ENCODE results near the gene MINPP1. TPM values are rescaled to one million over a fixed set of nuclear protein-coding genes. Genes with fewer than 3 reads are reported as not detected.
"Not testable (repeated sequence)": the region's sequence is repeated elsewhere in the genome, so short reads cannot be mapped to it uniquely, and the experiment has no call there.

Gene MINPP1
- total RNA-seq: 10 to 100 TPM in 2 of 4 donors, 1 to 10 TPM in 2; 9.7 to 20.1 (median 10.1) TPM

- 0% methylated on average over 2 of the region's 74 CpGs; no CpG with 5 or more reads in 1 of the 2 donors for WGBS, 2 donors (ENCODE audit: low coverage in 1 of 2)
- Histone ChIP-seq H3K36me3 (peaks cover 0 to 13% of the 10 kb centered on the region in 2 donors), H3K4me1 (peaks cover 3 to 35% (median 7%) of the 10 kb centered on the region in 3 donors), H3K9me3 (no peaks in the 10 kb centered on the region), H3K27me3 (no peaks in the 10 kb centered on the region), H3K27ac (peak within 1 kb of the TSS; percentile 37 to 90 (median 88)), H3K4me3 (peak within 1 kb of the TSS; percentile 63 to 89)
- TF ChIP-seq POLR2A (IDR thresholded peaks at IDR 0.05) (peak; percentile 50 to 56), CTCF (IDR thresholded peaks at IDR 0.05) (no peak), POLR2AphosphoS5 (IDR thresholded peaks at IDR 0.05) (peak; percentile 75), EP300 (IDR thresholded peaks at IDR 0.05) (no peak)
- peak; percentile 96 for ATAC-seq
Observed at GRCh38 chr10:87504640-87505365, at the start of gene MINPP1. TSS of gene MINPP1 (plus strand) at chr10:87504893. CDS start at chr10:87504916, 23 bp downstream.

- H3K27me3 ChIP-seq, H3K36me3 ChIP-seq, H3K4me1 ChIP-seq, ATAC-seq, H3K27ac ChIP-seq, H3K4me3 ChIP-seq, H3K9me3 ChIP-seq: not testable (repeated sequence)
- WGBS, 2 donors (ENCODE audit: low coverage in 1 of 2): no CpG with 5 or more reads among the region's 1 CpG
Observed at GRCh38 chr10:87456586-87457220, 48.0 kb upstream of the MINPP1 start.

GRCh38 chr10:87461751-87462150 lies 42.9 kb upstream of the MINPP1 start:
- not testable (repeated sequence) for ATAC-seq, H3K4me1 ChIP-seq, H3K36me3 ChIP-seq, H3K4me3 ChIP-seq, H3K27me3 ChIP-seq, H3K27ac ChIP-seq, H3K9me3 ChIP-seq
- no CpG with 5 or more reads among the region's 2 CpGs for whole genome bisulfite sequencing, 2 donors (ENCODE audit: low coverage in 1 of 2)

- not testable (repeated sequence) for H3K27me3 ChIP-seq, H3K4me1 ChIP-seq, ATAC-seq, H3K27ac ChIP-seq, H3K9me3 ChIP-seq, H3K4me3 ChIP-seq, H3K36me3 ChIP-seq
- no CpG with 5 or more reads among the region's 3 CpGs for WGBS, 2 donors (ENCODE audit: low coverage in 1 of 2)
Observed at GRCh38 chr10:87466849-87467248, 37.8 kb upstream of the MINPP1 start.

- 44 to 83% methylated on average over 1 of the region's 1 CpG for WGBS, 2 donors (ENCODE audit: low coverage in 1 of 2)
- ATAC-seq, H3K36me3 ChIP-seq, H3K27ac ChIP-seq, H3K4me3 ChIP-seq, H3K9me3 ChIP-seq, H3K27me3 ChIP-seq, H3K4me1 ChIP-seq: not testable (repeated sequence)
Observed at GRCh38 chr10:87488733-87489132, 16.0 kb upstream of the MINPP1 start.

- not testable (repeated sequence) for ATAC-seq
Observed at GRCh38 chr10:87490285-87490684, 14.4 kb upstream of the MINPP1 start.

GRCh38 chr10:87492450-87492849 lies 12.2 kb upstream of the MINPP1 start:
- ATAC-seq, H3K36me3 ChIP-seq, H3K9me3 ChIP-seq, H3K27ac ChIP-seq, H3K4me3 ChIP-seq, H3K4me1 ChIP-seq, H3K27me3 ChIP-seq: not testable (repeated sequence)
- 80 to 100% methylated on average over 1 to 2 of the region's 2 CpGs for WGBS, 2 donors (ENCODE audit: low coverage in 1 of 2)

More at GRCh38 chr10:87490285-87490684, 14.4 kb upstream of the MINPP1 start:
- H3K27ac ChIP-seq, H3K4me3 ChIP-seq, H3K4me1 ChIP-seq, H3K27me3 ChIP-seq, H3K36me3 ChIP-seq, H3K9me3 ChIP-seq: not testable (repeated sequence)
- WGBS, 2 donors (ENCODE audit: low coverage in 1 of 2): no CpG with 5 or more reads among the region's 3 CpGs

- WGBS, 2 donors (ENCODE audit: low coverage in 1 of 2): 65 to 100% methylated on average over 1 to 5 of the region's 5 CpGs
- H3K36me3 ChIP-seq, H3K27ac ChIP-seq, H3K4me1 ChIP-seq, H3K27me3 ChIP-seq, ATAC-seq, H3K4me3 ChIP-seq, H3K9me3 ChIP-seq: not testable (repeated sequence)
Observed at GRCh38 chr10:87495446-87495845, 9.2 kb upstream of the MINPP1 start.

- H3K36me3 ChIP-seq, H3K4me3 ChIP-seq, H3K27me3 ChIP-seq, H3K4me1 ChIP-seq, H3K27ac ChIP-seq, ATAC-seq, H3K9me3 ChIP-seq: not testable (repeated sequence)
- 87 to 100% methylated on average over 2 of the region's 2 CpGs for WGBS, 2 donors (ENCODE audit: low coverage in 1 of 2)
Observed at GRCh38 chr10:87497386-87497785, 7.3 kb upstream of the MINPP1 start.

- H3K27ac ChIP-seq, H3K9me3 ChIP-seq, H3K36me3 ChIP-seq, H3K4me3 ChIP-seq, H3K4me1 ChIP-seq, H3K27me3 ChIP-seq, ATAC-seq: not testable (repeated sequence)
- 60% methylated on average over 1 of the region's 4 CpGs; no CpG with 5 or more reads in 1 of the 2 donors for WGBS, 2 donors (ENCODE audit: low coverage in 1 of 2)
Observed at GRCh38 chr10:87498106-87498789, 6.4 kb upstream of the MINPP1 start.

All from gastroesophageal sphincter (tissue), 4 donors.